Esophagus muscularis mucosa (tissue), 4 donors: ENCODE measurements around the gene GPATCH2. TPM values are rescaled to one million over a fixed set of nuclear protein-coding genes. Genes with fewer than 3 reads are reported as not detected.

Experiments used
- DNase-seq: peaks from one replicate; pipeline ENCODE4 v3.0.0-alpha.2; 2017; ENCODE audit errors: extremely low spot score
- H3K27ac ChIP-seq, 4 donors: fragments of 200-600 bp; sonication (generic); replicated peaks in 1 of 4; 1 replicate in 3 of 4; 2 replicates in 1 of 4; pipeline ENCODE4 v1.5.1; 2016 to 2019; ENCODE audit warnings: mild to moderate bottlenecking in 1 of 4
- H3K27me3 ChIP-seq, 4 donors: fragments of 200-600 bp; sonication (generic); one replicate each; pipeline versions ENCODE4 v1.5.1 to v1.6.0; 2016 to 2019
- H3K36me3 ChIP-seq, 4 donors: fragments of 200-600 bp; sonication (generic); one replicate each; pipeline ENCODE4 v1.5.1; 2016 to 2019
- H3K4me1 ChIP-seq, 4 donors: fragments of 200-600 bp; sonication (generic); one replicate each; pipeline ENCODE4 v1.5.1; 2016 to 2019
- H3K4me3 ChIP-seq, 4 donors: fragments of 200-600 bp; sonication (generic); 1 replicate in 2 of 4; 2 replicates in 2 of 4; pipeline ENCODE4 v1.5.1; 2016 to 2019; ENCODE audit warnings: mild to moderate bottlenecking in 4 of 4, moderate library complexity in 1 of 4
- H3K9me3 ChIP-seq, 4 donors: fragments of 200-600 bp; sonication (generic); 1 replicate in 3 of 4; 2 replicates in 1 of 4; pipeline ENCODE4 v1.5.1; 2016 to 2019
- CTCF ChIP-seq, 3 experiments: fragments of 200-600 bp in 2 of 3; fragments of 450-650 bp in 1 of 3; sonication (generic) in 2 of 3; IDR thresholded peaks; one replicate each; pipeline ENCODE4 v1.5.1; 2017 to 2019; ENCODE audit warnings: antibody characterized with exemption in 3 of 3, mild to moderate bottlenecking in 2 of 3, moderate library complexity in 1 of 3
- EP300 ChIP-seq: sonication (generic); formaldehyde crosslinking; IDR thresholded peaks from one replicate; pipeline ENCODE4 v1.6.1; 2017; ENCODE audit warnings: antibody characterized with exemption
- POLR2A ChIP-seq: fragments of 450-650 bp; IDR thresholded peaks from one replicate; pipeline ENCODE4 v1.6.1; 2017; ENCODE audit warnings: antibody characterized with exemption, moderate library complexity, mild to moderate bottlenecking, low read depth
- POLR2AphosphoS5 ChIP-seq, 2 donors: sonication (generic); formaldehyde crosslinking; IDR thresholded peaks; one replicate each; pipeline ENCODE4 v1.6.1; 2017; ENCODE audit warnings: antibody characterized with exemption in 2 of 2
- WGBS: methylation state at CpG from one replicate; pipeline ENCODE4 v1.1.5; 2018; 5-methylcytosine and 5-hydroxymethylcytosine counted together
- intact Hi-C: fragments of 100-400 bp; cut with DNase I; formaldehyde crosslinking; loops from one replicate; pipeline ENCODE4 v1.15.1; 2023
- total RNA-seq, 4 donors: library from RNA; depleted of rRNA; stranded (reverse); fragments of >200 nt; gene quantifications; one replicate each; pipeline versions ENCODE4 v1.1.0 to v1.2.1, GENCODE V29; 2016

Gene GPATCH2
- total RNA-seq, 4 donors from 2014 or later, result 10.0 to 15.7 (median 13.2) TPM

- TF ChIP-seq EP300 (no peak), POLR2A (no peak), POLR2AphosphoS5 (IDR thresholded peaks at IDR 0.05) (no peak), CTCF (IDR thresholded peaks at IDR 0.05) (no peak)
- H3K4me3 ChIP-seq, result no peak overlapping the region
- intact Hi-C loops, result no loop called here
Observed at GRCh38 chr1:217457016-217457415, 173.9 kb downstream of the GPATCH2 start.

GRCh38 chr1:217456261-217456660 is 174.6 kb downstream of the GPATCH2 start:
- H3K36me3 ChIP-seq, result peaks cover 0 to 6% (median 0%) of the 10 kb centered on the region in 4 donors
- H3K27me3 ChIP-seq, result no peaks in the 10 kb centered on the region
- no peak overlapping the region for H3K4me3 ChIP-seq
- DNase-seq, result no peak
- no peaks in the 10 kb centered on the region for H3K9me3 ChIP-seq
- peaks cover 0 to 7% (median 0%) of the 10 kb centered on the region in 4 donors for H3K4me1 ChIP-seq
- whole genome bisulfite sequencing, result 92% methylated on average over 2 of the region's 2 CpGs
- no peak overlapping the region for H3K27ac ChIP-seq
- no peak for TF ChIP-seq EP300
- TF ChIP-seq POLR2A, result no peak
- TF ChIP-seq POLR2AphosphoS5 (IDR thresholded peaks at IDR 0.05), result no peak
- TF ChIP-seq CTCF (IDR thresholded peaks at IDR 0.05), result no peak
- intact Hi-C loops, result no loop called here

More at GRCh38 chr1:217457016-217457415, 173.9 kb downstream of the GPATCH2 start:
- Histone ChIP-seq H3K27me3 (no peaks in the 10 kb centered on the region), H3K9me3 (no peaks in the 10 kb centered on the region), H3K27ac (no peak overlapping the region), H3K36me3 (peaks cover 0 to 6% (median 0%) of the 10 kb centered on the region in 4 donors), H3K4me1 (peaks cover 0 to 7% (median 0%) of the 10 kb centered on the region in 4 donors)
- WGBS, result 95% methylated on average over 2 of the region's 2 CpGs
- DNase-seq, result no peak

GRCh38 chr1:217453816-217454215 is 177.1 kb downstream of the GPATCH2 start:
- no peak overlapping the region for H3K27ac ChIP-seq
- H3K9me3 ChIP-seq, result no peaks in the 10 kb centered on the region
- H3K27me3 ChIP-seq, result no peaks in the 10 kb centered on the region
- WGBS, result 87% methylated on average over 4 of the region's 4 CpGs
- H3K4me3 ChIP-seq, result no peak overlapping the region
- peaks cover 0 to 7% (median 0%) of the 10 kb centered on the region in 4 donors for H3K4me1 ChIP-seq
- intact Hi-C loops, result no loop called here
- no peak for DNase-seq
- peaks cover 1 to 14% (median 4%) of the 10 kb centered on the region in 4 donors for H3K36me3 ChIP-seq
- TF ChIP-seq POLR2AphosphoS5 (IDR thresholded peaks at IDR 0.05) (no peak), POLR2A (no peak)

- H3K27ac ChIP-seq, result no peak overlapping the region
- H3K36me3 ChIP-seq, result peaks cover 4 to 30% (median 9%) of the 10 kb centered on the region in 4 donors
- no peak overlapping the region for H3K4me3 ChIP-seq
- peaks cover 0 to 7% (median 0%) of the 10 kb centered on the region in 4 donors for H3K4me1 ChIP-seq
- intact Hi-C loops, result no loop called here
- DNase-seq, result no peak
- TF ChIP-seq CTCF (IDR thresholded peaks at IDR 0.05) (no peak), POLR2A (no peak), POLR2AphosphoS5 (IDR thresholded peaks at IDR 0.05) (no peak), EP300 (no peak)
- no peaks in the 10 kb centered on the region for H3K9me3 ChIP-seq
- no peaks in the 10 kb centered on the region for H3K27me3 ChIP-seq
- WGBS, result 89% methylated on average over 6 of the region's 6 CpGs
Observed at GRCh38 chr1:217449370-217449769, 181.5 kb downstream of the GPATCH2 start.

- TF ChIP-seq EP300 (no peak), CTCF (IDR thresholded peaks at IDR 0.05) (no peak), POLR2AphosphoS5 (IDR thresholded peaks at IDR 0.05) (no peak), POLR2A (no peak)
- WGBS, result 95% methylated on average over 2 of the region's 2 CpGs
- peaks cover 1 to 27% (median 6%) of the 10 kb centered on the region in 4 donors for H3K36me3 ChIP-seq
- H3K9me3 ChIP-seq, result peaks cover 0 to 10% (median 5%) of the 10 kb centered on the region in 4 donors
- intact Hi-C loops, result no loop called here
- no peaks in the 10 kb centered on the region for H3K4me1 ChIP-seq
- no peak overlapping the region for H3K4me3 ChIP-seq
- no peak overlapping the region for H3K27ac ChIP-seq
- no peaks in the 10 kb centered on the region for H3K27me3 ChIP-seq
- no peak for DNase-seq
Observed at GRCh38 chr1:217443845-217444244, 187.0 kb downstream of the GPATCH2 start.
